ENCODE measurements around the gene CA5A.
A peak's percentile ranks its signal among the peaks of the same experiment; 100 is the strongest.

The CA5A gene

GRCh38 chr16:87961623-87962022, 25.3 kb upstream of the CA5A start:
- no peak for DNase-seq

DNA sequence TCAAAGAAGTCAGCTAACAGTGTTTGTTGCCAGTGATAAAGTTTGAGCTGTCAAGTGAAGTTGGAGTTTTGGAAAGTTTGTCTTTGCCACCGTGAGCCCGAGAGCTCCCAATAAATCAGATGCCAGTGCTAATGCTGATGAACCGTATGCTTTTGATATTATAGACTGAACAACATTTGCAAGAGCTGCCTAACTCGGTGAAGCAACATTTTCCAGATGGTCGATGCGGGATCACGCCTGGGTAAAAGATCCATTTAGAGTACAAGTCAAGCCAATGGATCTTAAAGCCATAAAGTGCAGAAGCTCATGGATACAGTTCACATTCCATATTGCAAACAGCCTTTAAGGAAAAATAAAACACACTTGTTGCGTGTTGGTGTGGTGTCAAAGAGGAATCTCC, 24.5 kb upstream of the CA5A start:
- no peak for DNase-seq

- DNase-seq: no peak
Measured at GRCh38 chr16:87960296-87960695, 24.0 kb upstream of the CA5A start.

- no peak for DNase-seq
Measured at GRCh38 chr16:87959391-87959990, 23.2 kb upstream of the CA5A start.

DNA sequence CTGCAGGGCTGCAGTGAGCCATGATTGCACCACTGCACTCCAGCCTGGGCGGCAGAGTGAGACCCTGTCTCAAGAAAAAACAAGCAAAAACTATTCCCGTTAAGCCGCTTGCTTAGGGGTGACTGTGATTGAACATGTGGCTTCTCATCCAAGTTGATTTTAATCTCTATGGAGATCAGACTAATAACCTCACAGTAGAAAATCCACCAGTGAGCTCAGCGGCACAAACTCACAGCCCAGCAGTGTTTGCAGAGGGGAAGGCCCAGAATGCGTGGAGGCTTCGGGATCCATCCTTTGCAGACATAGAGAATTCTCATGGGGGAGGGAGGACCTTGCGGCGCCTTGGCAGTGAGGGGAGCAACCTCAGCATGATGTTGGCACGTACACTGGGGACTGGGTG, 22.3 kb upstream of the CA5A start:
- DNase-seq: no peak

- DNase-seq: no peak
Measured at GRCh38 chr16:87957296-87958094, 21.2 kb upstream of the CA5A start.

DNA sequence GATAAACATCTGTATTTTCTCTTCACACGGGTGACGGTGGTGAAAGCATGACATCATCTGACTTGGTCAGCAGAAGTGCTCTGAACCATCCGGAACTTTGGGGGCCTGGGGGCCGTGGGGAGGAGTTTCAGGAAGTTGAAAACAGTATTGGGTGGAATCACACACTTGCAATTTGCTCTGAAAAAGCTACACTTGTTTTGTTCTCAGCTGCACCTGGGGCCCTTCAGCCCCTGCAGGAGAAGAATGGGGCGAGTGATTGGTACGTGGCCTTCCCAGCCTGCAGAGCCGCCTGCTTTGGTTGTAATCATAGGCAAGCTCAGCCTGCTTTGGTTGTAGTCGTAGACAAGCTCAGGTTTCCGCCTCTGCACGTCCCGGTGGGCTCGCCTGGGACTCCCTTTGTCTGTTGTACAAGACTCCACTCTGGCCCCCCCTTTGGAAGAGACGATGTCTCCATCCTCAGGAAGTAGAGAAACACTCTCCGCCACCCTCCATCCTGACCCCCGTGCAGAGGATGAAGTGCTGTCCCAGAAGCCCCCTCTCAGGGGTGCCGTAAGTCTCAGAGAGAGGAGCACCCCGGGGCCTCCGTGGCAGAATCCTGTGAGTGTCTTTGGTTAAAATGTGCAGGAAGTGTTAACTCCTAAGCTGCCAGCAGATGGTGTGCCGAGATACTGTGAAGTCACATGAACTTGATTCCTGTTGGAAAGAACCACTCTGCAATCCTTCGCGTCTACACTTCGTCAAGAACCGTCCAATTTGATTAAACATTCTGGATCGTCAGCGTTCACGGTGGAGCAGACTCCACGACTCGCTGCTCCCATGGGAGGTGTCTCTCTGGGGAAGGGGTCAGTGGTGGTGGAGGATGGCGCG, 20.3 kb upstream of the CA5A start:
- peak; percentile 36 for DNase-seq

GRCh38 chr16:87956098-87956364, 19.7 kb upstream of the CA5A start:
- DNase-seq: no peak

GRCh38 chr16:87955302-87956097, 19.2 kb upstream of the CA5A start:
- no peak for DNase-seq

DNA sequence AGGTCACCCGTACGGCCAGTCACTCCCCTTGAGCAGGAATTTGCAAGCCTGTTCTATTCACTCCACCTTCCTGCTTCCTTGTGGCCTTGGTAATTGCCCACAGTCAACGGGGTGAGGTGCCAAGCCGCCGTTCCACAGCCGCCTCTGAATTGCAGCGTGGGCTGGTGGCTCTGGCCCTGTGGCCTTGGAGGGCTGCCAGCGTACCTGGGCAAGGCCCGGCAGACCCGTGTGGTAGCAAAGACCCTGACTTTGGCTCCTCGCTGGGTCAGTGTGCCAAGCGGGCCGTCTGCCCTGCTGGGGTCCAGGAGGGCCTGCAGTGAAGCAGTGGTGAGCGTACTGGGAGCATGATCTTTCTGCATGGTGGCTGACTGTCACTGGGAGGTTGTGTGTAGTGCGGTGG, 18.5 kb upstream of the CA5A start:
- no peak for DNase-seq

DNA sequence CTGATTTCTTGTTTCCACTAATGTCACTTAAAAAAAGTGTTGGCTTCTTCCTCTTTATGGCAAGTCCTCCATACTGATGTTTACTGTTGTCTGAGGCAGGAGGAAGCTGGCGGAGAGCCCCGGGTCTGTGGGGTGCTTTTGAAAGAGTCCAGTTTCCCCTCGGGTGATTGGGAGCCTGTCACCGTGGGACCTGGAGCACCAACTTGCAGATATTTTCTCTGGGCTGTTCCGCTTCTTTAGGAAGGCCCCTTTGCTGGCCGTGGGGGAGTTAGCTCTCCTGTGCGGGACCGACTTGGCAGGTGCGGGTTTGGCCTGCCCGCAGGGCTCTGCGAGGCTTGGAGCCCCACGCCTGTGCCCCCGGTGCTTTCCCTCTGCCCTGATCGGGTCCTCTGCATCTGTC, 18.0 kb upstream of the CA5A start:
- DNase-seq: no peak

GRCh38 chr16:87953308-87954215, 17.2 kb upstream of the CA5A start:
- no peak for DNase-seq

- DNase-seq: no peak
Measured at GRCh38 chr16:87952751-87953150, 16.4 kb upstream of the CA5A start.

DNA sequence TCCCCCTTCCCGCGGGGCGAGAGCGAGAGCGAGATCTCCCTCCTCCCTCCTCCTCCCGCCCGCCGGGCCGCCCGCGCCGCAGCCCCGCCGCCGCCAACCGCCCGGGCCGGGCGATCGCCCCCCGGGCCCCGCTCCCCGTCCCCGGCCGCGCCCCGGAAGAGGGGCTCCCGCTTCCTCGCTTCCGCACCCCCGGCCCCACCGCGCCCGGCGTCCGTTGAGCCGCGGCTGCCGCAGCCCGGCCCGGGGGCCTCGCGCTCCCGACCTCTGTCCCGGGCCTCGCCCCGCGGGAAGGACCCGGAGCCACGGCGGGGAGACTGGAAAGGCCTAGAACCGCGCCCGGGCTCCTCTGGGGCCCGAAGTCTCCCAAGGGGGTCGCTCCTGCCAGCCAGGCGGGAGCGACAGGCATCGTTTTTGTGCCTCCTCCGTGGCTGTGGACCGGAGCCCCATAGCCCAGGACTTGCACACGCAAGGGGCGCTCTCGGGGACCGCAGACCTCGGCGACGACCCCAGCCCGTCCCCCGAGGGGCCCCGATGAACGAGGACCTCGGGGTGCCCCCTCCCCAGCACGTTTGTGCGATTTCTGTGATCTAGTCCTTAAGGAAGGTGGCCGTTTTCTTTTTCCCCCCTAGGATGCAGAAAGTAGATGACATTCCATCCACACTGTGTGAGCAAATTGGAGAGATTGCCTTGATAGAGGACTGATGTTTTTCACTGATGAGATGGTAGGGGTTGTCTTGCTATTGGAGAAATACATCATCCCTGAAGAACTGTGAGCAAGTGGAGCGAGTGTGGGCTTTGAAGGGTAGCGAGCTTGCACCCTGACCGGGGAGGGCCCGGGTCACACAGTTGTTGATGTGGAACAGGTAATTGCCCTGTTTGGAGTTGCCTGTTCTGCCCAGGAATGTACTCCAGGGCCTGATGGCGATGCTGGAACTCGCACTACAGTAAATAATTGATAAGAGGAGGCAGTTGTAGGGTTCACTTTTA, 15.5 kb upstream of the CA5A start:
- DNase-seq: no peak

DNA sequence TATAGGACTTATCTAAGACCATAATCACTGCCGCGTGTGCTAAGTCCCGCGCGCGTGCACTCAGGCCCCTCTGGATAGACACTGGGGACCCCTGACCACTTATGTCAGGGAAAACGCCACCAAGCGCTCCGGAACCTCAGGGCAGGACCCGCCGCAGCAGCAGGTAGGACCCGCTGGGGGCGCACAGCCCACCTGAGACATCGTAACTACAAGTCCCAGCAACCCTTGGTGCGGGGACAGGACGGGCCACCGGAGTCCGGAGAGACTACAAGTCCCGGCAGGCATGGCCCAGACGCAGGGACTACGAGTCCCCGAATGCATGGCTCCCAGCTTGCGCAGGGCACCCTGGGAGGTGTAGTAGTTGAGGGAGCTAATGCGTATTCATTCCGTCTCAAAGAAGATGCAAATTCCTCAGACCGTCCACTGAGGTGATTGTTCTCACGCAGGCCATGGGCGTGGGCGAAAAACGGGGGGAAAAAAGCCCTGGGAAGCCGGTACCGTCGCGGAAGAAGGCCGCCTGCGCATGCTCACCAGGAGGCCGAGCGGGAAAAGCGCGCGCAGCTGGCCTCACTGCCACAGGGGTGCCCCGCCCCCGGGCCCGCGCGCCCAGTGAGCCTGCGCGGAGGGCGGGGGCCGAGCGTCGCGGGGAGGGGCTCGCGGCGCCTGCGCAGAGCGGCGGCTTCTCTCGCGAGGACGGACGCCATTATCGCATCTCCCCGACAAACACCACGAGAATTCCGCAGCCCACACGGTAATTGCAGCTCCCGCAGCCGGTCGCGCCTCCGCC, 14.6 kb upstream of the CA5A start, which contains the start of gene BANP:
BANP (plus strand) TSS at position 670 of the 787 bp plus-strand sequence. CDS start 23,682 bp downstream, outside the sequence.
- DNase-seq: peak; percentile 97

DNA sequence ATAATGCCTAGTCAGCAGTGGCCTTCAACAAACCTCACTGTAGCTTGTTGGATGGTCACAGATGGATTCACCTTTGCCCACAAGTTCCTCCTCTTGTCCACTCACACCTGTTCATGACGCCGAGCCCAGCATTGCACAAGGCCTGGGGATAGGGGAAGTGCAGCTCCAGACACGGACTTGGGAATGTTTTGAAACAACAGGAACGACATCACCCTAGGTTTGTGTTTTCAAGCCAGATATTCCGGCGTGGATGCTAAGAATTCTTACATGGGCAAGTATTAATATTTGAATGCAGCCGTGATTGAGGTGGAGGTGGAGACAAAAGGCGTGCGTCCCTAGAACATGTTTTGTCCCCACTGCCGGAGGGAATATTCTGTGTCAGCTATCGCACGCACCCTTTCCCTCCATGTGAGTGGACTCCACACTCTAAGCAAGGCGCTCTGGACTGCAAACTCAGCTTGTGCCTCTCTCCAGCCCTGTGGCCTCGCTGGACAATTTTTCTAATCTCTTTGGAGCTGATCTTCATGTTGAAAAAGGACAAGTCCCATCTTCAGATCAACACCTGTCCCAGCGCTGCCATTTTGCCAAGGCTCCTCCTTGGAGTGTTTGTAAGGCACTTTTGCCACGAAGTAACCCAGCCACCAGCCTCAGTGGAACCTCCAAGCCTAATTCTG, 12.9 kb upstream of the CA5A start:
- no peak for DNase-seq

- no peak for DNase-seq
Measured at GRCh38 chr16:87948735-87949070, 12.4 kb upstream of the CA5A start.

DNA sequence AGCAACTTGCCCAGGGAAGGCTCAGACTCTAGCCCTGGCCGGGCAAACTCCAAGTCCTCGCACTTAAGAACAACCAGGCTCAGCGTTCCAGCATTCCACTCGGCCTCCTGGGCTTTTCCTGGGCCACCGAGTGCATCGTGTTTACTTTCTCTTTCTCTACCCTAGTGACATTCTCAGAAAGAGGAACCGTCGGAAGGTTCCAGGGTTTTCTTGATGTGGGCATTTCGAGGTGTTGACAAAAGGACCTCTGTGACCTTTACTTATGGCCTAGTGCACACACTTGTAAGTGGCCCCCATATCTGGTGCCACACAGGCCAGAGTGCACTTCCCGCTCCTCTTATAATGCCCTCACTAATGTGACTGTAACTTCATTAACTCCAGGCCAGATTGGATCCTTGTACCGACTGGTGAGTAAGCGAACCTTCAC, 11.8 kb upstream of the CA5A start:
- no peak for DNase-seq

Data from HCEC 1CT (cell line).